ENCODE measurements around the gene ATP9B. TPM values are rescaled to one million over a fixed set of nuclear protein-coding genes. Genes with fewer than 3 reads are reported as not detected.
A peak's percentile ranks its signal among the peaks of the same experiment; 100 is the strongest.

ATP9B gene
- total RNA-seq, 2 donors from 2014 or later: 27.4 to 29.2 TPM

DNA sequence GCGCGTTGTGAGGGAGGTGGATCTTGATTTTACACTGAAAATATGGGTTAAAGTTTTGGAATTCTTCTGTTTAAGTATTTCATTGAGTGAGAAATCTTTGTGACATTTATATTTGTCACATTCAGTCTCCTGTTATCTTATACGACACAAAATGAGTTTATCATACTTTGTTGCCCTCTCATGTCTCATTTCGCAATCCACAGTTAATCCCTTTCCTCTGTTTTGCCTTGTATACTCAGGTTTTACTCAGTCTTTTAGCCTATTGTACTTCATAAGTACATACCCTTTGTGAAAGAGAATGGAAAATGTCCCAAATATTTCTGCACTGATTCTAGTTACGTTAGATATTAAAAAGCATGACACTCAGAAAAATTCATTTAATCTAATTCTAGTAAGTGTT is 142.7 kb downstream of the ATP9B start:
- ATAC-seq (no peak), DNase-seq (no peak)
- intact Hi-C loops (cut with DNase I, micrococcal nuclease): no loop called here

GRCh38 chr18:79214056-79214455 is 144.9 kb downstream of the ATP9B start:
- no peak for DNase-seq
- no peak for ATAC-seq
- intact Hi-C loops (cut with DNase I, micrococcal nuclease): no loop called here

DNA sequence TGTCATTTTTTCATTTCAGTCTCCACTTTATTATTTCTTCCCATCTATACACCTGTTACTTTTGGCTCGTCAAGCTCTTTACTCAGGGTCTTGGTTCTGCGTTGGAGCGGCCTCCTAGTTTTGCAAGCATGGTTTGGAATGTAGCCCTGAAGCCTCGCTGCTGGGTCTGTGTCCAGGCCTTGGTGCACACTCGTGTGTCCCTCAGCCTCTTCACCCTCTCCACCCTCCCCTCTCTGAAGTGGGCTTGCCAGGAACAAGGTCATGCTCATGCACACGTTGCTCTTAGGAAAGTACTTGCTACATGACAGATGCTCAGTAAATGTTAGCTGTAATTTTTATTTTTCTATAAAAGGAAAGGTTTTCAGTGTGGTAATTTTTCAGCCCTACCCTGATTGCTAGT is 147.0 kb downstream of the ATP9B start:
- intact Hi-C loops (cut with DNase I, micrococcal nuclease): no loop called here
- DNase-seq (no peak), ATAC-seq (no peak)

- intact Hi-C loops (cut with DNase I, micrococcal nuclease): no loop called here
- no peak for ATAC-seq
- peak in 1 of 2 donors; percentile 40 for DNase-seq
Measured at GRCh38 chr18:79217979-79218604, 148.9 kb downstream of the ATP9B start.

GRCh38 chr18:79218605-79219190 is 149.5 kb downstream of the ATP9B start:
- ATAC-seq (peak; percentile 65), DNase-seq (no peak)
- intact Hi-C loops (cut with DNase I, micrococcal nuclease): no loop called here

- ATAC-seq: no peak
- DNase-seq: no peak
- intact Hi-C loops (cut with DNase I, micrococcal nuclease): no loop called here
Measured at GRCh38 chr18:79221136-79221535, 151.9 kb downstream of the ATP9B start.

DNA sequence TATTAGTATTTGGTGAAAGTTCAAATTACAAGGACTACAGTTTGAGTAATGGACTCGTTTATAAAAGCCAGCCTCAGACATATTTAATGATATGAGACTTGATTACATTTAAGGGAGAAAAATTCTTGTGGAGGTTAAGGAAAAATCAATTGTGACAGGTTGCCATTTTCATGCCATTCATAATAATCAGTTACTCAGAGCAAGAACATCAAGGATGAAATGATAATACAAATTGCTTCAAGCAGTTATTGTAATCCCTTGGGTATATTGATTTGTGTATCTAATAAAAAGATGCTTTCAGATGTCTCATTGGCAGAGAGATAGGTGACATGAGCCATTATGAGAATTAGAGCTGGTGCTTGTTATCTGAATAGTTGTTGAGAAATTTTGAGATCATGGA is 153.6 kb downstream of the ATP9B start:
- intact Hi-C loops (cut with DNase I, micrococcal nuclease): no loop called here

DNA sequence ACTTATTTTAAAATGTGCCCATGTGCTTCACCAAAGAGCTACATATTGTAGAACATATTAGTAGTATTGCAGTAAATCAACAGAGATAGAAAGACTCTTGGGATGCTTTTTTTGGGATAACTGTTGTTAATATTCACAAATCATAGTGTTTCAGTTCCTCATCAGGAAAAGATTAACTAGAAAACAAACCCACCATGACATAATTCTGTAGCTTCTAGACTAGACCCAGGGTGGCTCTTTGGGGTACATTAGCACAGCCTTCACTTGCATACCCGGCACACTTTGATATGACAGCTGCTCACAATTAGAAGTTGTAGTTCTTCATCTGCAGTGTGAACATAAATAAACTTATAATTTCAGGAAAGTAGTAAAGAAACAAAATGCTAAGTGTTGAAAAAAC is 154.2 kb downstream of the ATP9B start:
- intact Hi-C loops (cut with DNase I, micrococcal nuclease): no loop called here
- DNase-seq (no peak), ATAC-seq (no peak)

More for the DNA sequence above, 153.6 kb downstream of the ATP9B start:
- DNase-seq (no peak), ATAC-seq (no peak)

DNA sequence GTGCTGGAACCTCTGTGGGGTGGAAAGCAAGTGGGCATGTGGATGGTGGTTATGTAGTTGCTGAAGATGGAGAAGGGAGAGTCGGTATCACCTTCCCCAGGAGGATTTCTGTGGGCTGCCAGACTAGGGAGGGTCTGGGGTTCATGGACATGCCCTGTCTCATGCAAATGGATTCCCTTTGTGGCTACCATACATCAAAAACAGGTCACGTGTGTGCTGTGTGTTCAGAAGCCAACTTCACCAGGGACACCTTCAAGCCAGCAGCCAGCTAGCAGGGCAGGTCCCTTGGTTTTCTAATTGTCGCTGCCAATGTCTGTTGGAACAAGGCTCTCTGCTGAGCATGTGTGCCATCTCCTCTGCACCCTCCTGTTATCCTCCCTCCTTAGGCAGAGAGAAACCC is 155.2 kb downstream of the ATP9B start:
- DNase-seq: no peak
- intact Hi-C loops (cut with DNase I, micrococcal nuclease): no loop called here
- no peak for ATAC-seq

- ATAC-seq: no peak
- intact Hi-C loops (cut with DNase I, micrococcal nuclease): no loop called here
- no peak for DNase-seq
Measured at GRCh38 chr18:79227621-79228020, 158.4 kb downstream of the ATP9B start.

GRCh38 chr18:79229431-79229830 is 160.2 kb downstream of the ATP9B start:
- DNase-seq (no peak), ATAC-seq (no peak)
- intact Hi-C loops (cut with DNase I, micrococcal nuclease): no loop called here

DNA sequence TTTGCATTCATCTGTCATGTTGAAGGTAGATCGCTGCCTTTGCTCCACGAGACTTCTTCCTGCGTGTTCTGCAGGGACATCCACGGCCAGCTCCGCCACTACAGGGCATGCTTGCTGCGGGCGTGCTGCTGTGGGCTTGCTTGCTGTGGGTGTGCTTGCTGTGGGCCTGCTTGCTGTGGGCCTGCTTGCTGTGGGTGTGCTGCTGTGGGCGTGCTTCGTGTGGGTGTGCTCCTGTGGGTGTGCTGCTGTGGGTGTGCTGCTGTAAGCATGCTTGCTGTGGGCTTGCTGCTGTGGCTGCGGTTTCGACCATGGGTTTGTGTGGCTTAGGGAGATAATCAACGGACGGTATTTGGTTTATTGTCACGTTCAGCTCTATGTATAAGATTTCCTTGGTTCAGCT is 165.2 kb downstream of the ATP9B start:
- ATAC-seq: no peak
- intact Hi-C loops (cut with DNase I, micrococcal nuclease): no loop called here

GRCh38 chr18:79239631-79240030 is 170.4 kb downstream of the ATP9B start:
- intact Hi-C loops (cut with DNase I, micrococcal nuclease): no loop called here
- ATAC-seq: no peak
- no peak for DNase-seq

More for the DNA sequence above, 165.2 kb downstream of the ATP9B start:
- DNase-seq: no peak

DNA sequence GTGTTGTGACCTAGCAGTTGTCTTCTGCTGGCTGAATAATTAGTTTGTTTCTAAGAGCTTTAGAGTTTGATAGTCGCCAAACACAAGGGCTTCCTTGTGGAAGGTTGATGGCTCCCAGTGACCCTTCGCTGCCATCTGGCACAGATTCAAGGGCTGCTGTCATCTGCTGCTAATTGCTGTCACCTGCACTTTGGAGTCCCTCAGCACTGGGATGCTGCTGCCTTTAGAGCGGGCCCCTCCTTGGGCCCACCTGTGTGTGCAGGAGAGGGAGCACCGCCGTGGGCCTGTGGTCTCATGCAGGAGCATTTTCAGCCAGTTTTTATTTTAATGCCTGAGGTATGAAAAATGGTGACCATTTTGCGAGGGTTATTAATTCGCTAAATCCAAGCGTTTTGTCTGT is 172.6 kb downstream of the ATP9B start:
- DNase-seq (no peak), ATAC-seq (no peak)
- intact Hi-C loops (cut with DNase I, micrococcal nuclease): no loop called here

GRCh38 chr18:79242246-79242645 is 173.1 kb downstream of the ATP9B start:
- ATAC-seq: no peak
- no peak for DNase-seq
- intact Hi-C loops (cut with DNase I, micrococcal nuclease): no loop called here

GRCh38 chr18:79245517-79246001 is 176.4 kb downstream of the ATP9B start:
- DNase-seq (peak in 1 of 2 donors; percentile 36), ATAC-seq (no peak)

DNA sequence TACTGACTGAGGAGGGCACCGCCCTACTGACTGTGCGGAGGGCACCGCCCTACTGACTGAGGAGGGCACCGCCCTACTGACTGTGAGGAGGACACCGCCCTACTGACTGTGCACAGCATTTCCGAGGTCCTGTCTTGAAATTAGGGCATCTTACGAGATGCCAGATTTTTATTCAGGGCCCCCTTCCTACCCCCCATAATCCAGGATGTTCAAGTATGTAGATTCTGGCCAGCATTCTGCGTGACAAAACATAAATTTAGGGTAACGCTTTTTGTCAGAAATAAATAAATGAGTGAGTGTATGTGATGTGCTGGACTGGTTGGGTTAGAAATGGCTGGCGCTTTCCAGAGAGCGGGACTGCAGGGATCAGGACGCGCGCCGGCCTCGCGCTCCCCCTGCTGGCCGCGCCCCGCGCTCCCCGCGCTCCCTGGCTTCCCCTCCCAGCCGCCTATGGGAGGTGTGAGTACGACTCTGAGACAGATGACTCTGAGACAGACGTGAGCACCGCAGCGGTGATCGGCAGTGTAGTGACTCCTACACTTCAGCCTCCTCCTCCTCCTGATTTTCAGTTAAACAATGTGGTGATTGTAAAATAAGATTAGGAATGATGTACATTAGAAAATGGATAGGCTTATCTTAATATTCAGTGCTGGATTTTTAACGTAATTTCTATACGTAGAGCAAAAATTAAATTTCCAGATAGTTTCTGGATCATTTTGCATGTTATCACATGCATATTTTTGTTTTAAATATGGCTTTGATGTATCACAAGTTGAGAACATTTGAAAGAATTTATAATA is 177.3 kb downstream of the ATP9B start:
- peak; percentile 38 to 61 for DNase-seq
- intact Hi-C loops (cut with DNase I, micrococcal nuclease): no loop called here
- ATAC-seq: peak; percentile 99

More at GRCh38 chr18:79245517-79246001, 176.4 kb downstream of the ATP9B start:
- intact Hi-C loops (cut with DNase I, micrococcal nuclease): no loop called here

- intact Hi-C loops (cut with DNase I, micrococcal nuclease): no loop called here
- DNase-seq: no peak
- no peak for ATAC-seq
Measured at GRCh38 chr18:79248495-79249060, 179.4 kb downstream of the ATP9B start.

- ATAC-seq (no peak), DNase-seq (no peak)
- intact Hi-C loops (cut with DNase I, micrococcal nuclease): no loop called here
Measured at GRCh38 chr18:79250301-79250981, 181.2 kb downstream of the ATP9B start.
